ENCODE results near the gene DUS3L.

GRCh38 chr19:5811117-5811516 is 20.2 kb upstream of the DUS3L start:
- TF ChIP-seq CTCF (IDR thresholded peaks at IDR 0.05) (no peak), POLR2A (IDR thresholded peaks at IDR 0.05) (no peak)
